ENCODE results near the gene SPATA32. TPM values are rescaled to one million over a fixed set of nuclear protein-coding genes. Genes with fewer than 3 reads are reported as not detected.

Gene SPATA32
- polyA plus RNA-seq, 12 donors, result 0.18 to 0.23 TPM; not detected in 10

Other genes with a start within 250 kb of the SPATA32 start
- gene DCAKD, start 210.5 kb downstream of the SPATA32 start, polyA plus RNA-seq (ENCODE audit: insufficient read length in 12 of 12), result 100 to 1,000 TPM in 1 of 12 donors, 10 to 100 TPM in 11; 25.4 to 360 (median 30.2) TPM
- gene NMT1, start 200.8 kb downstream of the SPATA32 start, polyA plus RNA-seq (ENCODE audit: insufficient read length in 12 of 12), result 10 to 100 TPM in 11 of 12 donors, not detected in 1; 34.2 to 92.9 (median 40.6) TPM
- gene PLCD3, start 129.6 kb downstream of the SPATA32 start, polyA plus RNA-seq (ENCODE audit: insufficient read length in 12 of 12), result 10 to 100 TPM in 11 of 12 donors, not detected in 1; 21.4 to 75.0 (median 30.5) TPM
- 10 to 100 TPM in 2 of 12 donors, 1 to 10 TPM in 9, not detected in 1; 3.9 to 11.0 (median 5.8) TPM for gene ACBD4, start 126.4 kb downstream of the SPATA32 start, polyA plus RNA-seq (ENCODE audit: insufficient read length in 12 of 12)
- gene HEXIM1, start 113.6 kb downstream of the SPATA32 start, polyA plus RNA-seq (ENCODE audit: insufficient read length in 12 of 12), result 10 to 100 TPM in 11 of 12 donors, not detected in 1; 19.6 to 35.9 (median 22.2) TPM
- gene HEXIM2, start 100.2 kb downstream of the SPATA32 start, polyA plus RNA-seq (ENCODE audit: insufficient read length in 12 of 12), result 1 to 10 TPM in 10 of 12 donors, not detected in 2; 4.5 to 9.1 (median 6.3) TPM
- gene FMNL1, start 40.2 kb downstream of the SPATA32 start, polyA plus RNA-seq (ENCODE audit: insufficient read length in 12 of 12), result 10 to 100 TPM in 1 of 12 donors, 1 to 10 TPM in 10, not detected in 1; 2.8 to 16.8 (median 5.1) TPM
- gene MAP3K14, start 54.9 kb upstream of the SPATA32 start, polyA plus RNA-seq (ENCODE audit: insufficient read length in 12 of 12), result 10 to 100 TPM in 1 of 12 donors, 1 to 10 TPM in 10, not detected in 1; 5.9 to 10.7 (median 7.3) TPM
- gene ARHGAP27, start 170.8 kb upstream of the SPATA32 start, polyA plus RNA-seq (ENCODE audit: insufficient read length in 12 of 12), result 10 to 100 TPM in 3 of 12 donors, 1 to 10 TPM in 8, not detected in 1; 6.0 to 25.7 (median 9.4) TPM
- gene PLEKHM1, start 228.6 kb upstream of the SPATA32 start, polyA plus RNA-seq (ENCODE audit: insufficient read length in 12 of 12), result 10 to 100 TPM in 6 of 12 donors, 1 to 10 TPM in 5, not detected in 1; 2.7 to 19.6 (median 10.6) TPM

Measured in muscle of arm (tissue), 12 donors.